Naive thymus-derived CD4-positive, alpha-beta T cell (primary cell): ENCODE measurements around the gene CLEC3B. TPM values are rescaled to one million over a fixed set of nuclear protein-coding genes. Genes with fewer than 3 reads are reported as not detected.
"Not testable (repeated sequence)": the region's sequence is repeated elsewhere in the genome, so short reads cannot be mapped to it uniquely, and the experiment has no call there.

Source experiments
- ATAC-seq: fragments of 150-1000 bp; cut with Tn5 transposase; 2 replicates; pipeline ENCODE4 v1.10.0; 2021; ENCODE audit warnings: mild to moderate bottlenecking, moderate library complexity
- CTCF ChIA-PET: fragments of 350-600 bp; sonication (Branson Sonifier 250); formaldehyde crosslinking; loops from one replicate; lab custom pipeline; 2021; ENCODE audit warnings: antibody characterized with exemption; lab: Charles Lee
- POLR2A ChIA-PET: fragments of 350-600 bp; sonication (Branson Sonifier 250); formaldehyde crosslinking; loops from one replicate; lab custom pipeline; 2021; ENCODE audit warnings: antibody characterized with exemption, inconsistent platforms; lab: Charles Lee
- DNase-seq, 9 donors: peaks; one replicate each; pipeline versions ENCODE4 v3.0.0 to v3.0.0-alpha.2; 2020 to 2022; ENCODE audit warnings: mixed read lengths in 1 of 9
- H3K27ac ChIP-seq: one replicate; pipeline ENCODE4 v1.7.0; 2013; ENCODE audit warnings: mild to moderate bottlenecking, low read depth, low read length, moderate library complexity
- H3K27me3 ChIP-seq, 2 donors: one replicate each; pipeline ENCODE4 v1.7.0; 2013; ENCODE audit warnings: low read length in 2 of 2, mild to moderate bottlenecking in 2 of 2, moderate library complexity in 2 of 2; ENCODE audit not compliant: control insufficient read depth in 2 of 2, insufficient read depth in 2 of 2
- H3K36me3 ChIP-seq, 3 experiments: 1 replicate in 2 of 3; 2 replicates in 1 of 3; pipeline ENCODE4 v1.7.0; 2013; ENCODE audit warnings: low read length in 3 of 3, mild to moderate bottlenecking in 3 of 3, moderate library complexity in 1 of 3; ENCODE audit not compliant: insufficient read depth in 3 of 3, control insufficient read depth in 2 of 3
- H3K4me1 ChIP-seq, 2 donors: one replicate each; pipeline ENCODE4 v1.7.0; 2013; ENCODE audit warnings: low read length in 2 of 2, mild to moderate bottlenecking in 2 of 2, moderate library complexity in 1 of 2; ENCODE audit not compliant: control insufficient read depth in 2 of 2, insufficient read depth in 2 of 2
- H3K4me3 ChIP-seq: 2 replicates; pipeline ENCODE4 v1.7.0; 2013; ENCODE audit warnings: mild to moderate bottlenecking, low read length
- H3K9me3 ChIP-seq, 3 experiments: 1 replicate in 2 of 3; 2 replicates in 1 of 3; pipeline ENCODE4 v1.7.0; 2013; ENCODE audit warnings: low read length in 3 of 3; ENCODE audit not compliant: control insufficient read depth in 2 of 3
- H3K27ac Mint-ChIP-seq, 9 donors: one replicate each; pipeline ENCODE4 v1.8.0; 2020 to 2022; ENCODE audit warnings: mixed read lengths in 9 of 9, mild to moderate bottlenecking in 8 of 9, moderate library complexity in 5 of 9, inconsistent platforms in 2 of 9
- H3K27me3 Mint-ChIP-seq, 5 donors: one replicate each; pipeline ENCODE4 v1.8.0; 2021 to 2022; ENCODE audit warnings: mixed read lengths in 5 of 5, mild to moderate bottlenecking in 1 of 5
- H3K36me3 Mint-ChIP-seq, 5 donors: one replicate each; pipeline ENCODE4 v1.8.0; 2020 to 2022; ENCODE audit warnings: mixed read lengths in 5 of 5, mild to moderate bottlenecking in 3 of 5, inconsistent platforms in 1 of 5
- H3K4me1 Mint-ChIP-seq, 7 donors: one replicate each; pipeline ENCODE4 v1.8.0; 2020 to 2022; ENCODE audit warnings: mixed read lengths in 7 of 7, mild to moderate bottlenecking in 3 of 7, inconsistent platforms in 1 of 7
- H3K4me3 Mint-ChIP-seq, 10 donors: one replicate each; pipeline ENCODE4 v1.8.0; 2020 to 2022; ENCODE audit warnings: mild to moderate bottlenecking in 10 of 10, mixed read lengths in 10 of 10, moderate library complexity in 6 of 10, inconsistent platforms in 2 of 10
- H3K9me3 Mint-ChIP-seq, 11 donors: one replicate each; pipeline ENCODE4 v1.8.0; 2020 to 2022; ENCODE audit warnings: mixed read lengths in 11 of 11, mild to moderate bottlenecking in 4 of 11, inconsistent platforms in 1 of 11, moderate library complexity in 1 of 11
- intact Hi-C, 2 donors: fragments of 100-400 bp; cut with micrococcal nuclease; formaldehyde crosslinking; loops; one replicate each; pipeline ENCODE4 v1.15.1; 2023
- polyA plus RNA-seq, 2 donors: library from polyadenylated mRNA; unstranded; fragments of 300-500 nt; fragmentation: Illumina TruSeq; gene quantifications; one replicate each; pipeline ENCODE4 v1.2.3, GENCODE V29; 2021
- total RNA-seq, 6 experiments: library from RNA in 5 of 6; stranded (reverse) in 5 of 6; gene quantifications; 1 replicate in 5 of 6; 2 replicates in 1 of 6; pipeline ENCODE4 v1.2.3 and lab custom pipeline; 2021 to 2026

The CLEC3B gene
- total and polyA plus RNA-seq, 7 experiments from 2014 or later = 0.45 to 1.8 (median 0.75) TPM; not detected in 2

GRCh38 chr3:45042162-45042561 lies 16.1 kb downstream of the CLEC3B start:
- CTCF ChIA-PET = interaction anchor here (0.9 to 17.3 kb wide), 8 partner anchors 13 to 618 kb away, joined by 3 to 379 read pairs (median 5); no protein-coding TSS in a partner anchor

GRCh38 chr3:45043728-45044299 lies 17.7 kb downstream of the CLEC3B start:
- no peaks in the 10 kb centered on the region for H3K36me3 ChIP-seq
- Mint-ChIP-seq H3K27me3 (peaks cover 4 to 36% (median 11%) of the 10 kb centered on the region in 5 donors), H3K4me3 (no peak overlapping the region), H3K36me3 (no peaks in the 10 kb centered on the region), H3K9me3 (no peaks in the 10 kb centered on the region), H3K4me1 (peaks cover 2 to 24% (median 23%) of the 10 kb centered on the region in 7 donors), H3K27ac (no peak overlapping the region)
- H3K27me3 ChIP-seq = no peaks in the 10 kb centered on the region
- DNase-seq = no peak
- H3K4me3 ChIP-seq = no peak overlapping the region
- intact Hi-C loops = loop anchor here in 1 of 2 donors (5.0 kb wide), 2 partner anchors 63 to 298 kb away; no protein-coding TSS in a partner anchor
- peaks cover 0 to 15% of the 10 kb centered on the region in 2 donors for H3K4me1 ChIP-seq
- no peak for ATAC-seq
- H3K27ac ChIP-seq = no peak overlapping the region
- H3K9me3 ChIP-seq = no peaks in the 10 kb centered on the region
- ChIA-PET CTCF (interaction anchor here (1.2 to 17.3 kb wide), 4 partner anchors 12 to 613 kb away, joined by 4 to 379 read pairs (median 5); no protein-coding TSS in a partner anchor), POLR2A (no interaction called here)

More at GRCh38 chr3:45042162-45042561, 16.1 kb downstream of the CLEC3B start:
- Mint-ChIP-seq H3K27me3 (peaks cover 0 to 31% (median 4%) of the 10 kb centered on the region in 5 donors), H3K4me3 (peak overlapping the region in 2 of 10 donors; percentile 4 to 35), H3K36me3 (no peaks in the 10 kb centered on the region), H3K4me1 (peaks cover 2 to 34% (median 27%) of the 10 kb centered on the region in 7 donors), H3K9me3 (no peaks in the 10 kb centered on the region), H3K27ac (peak overlapping the region in 1 of 9 donors; percentile 21)
- H3K4me1 ChIP-seq = peaks cover 0 to 15% of the 10 kb centered on the region in 2 donors
- no peak for ATAC-seq
- intact Hi-C loops = loop anchor here in 1 of 2 donors (5.0 kb wide), 2 partner anchors 65 to 300 kb away; no protein-coding TSS in a partner anchor
- no peaks in the 10 kb centered on the region for H3K9me3 ChIP-seq
- no peaks in the 10 kb centered on the region for H3K27me3 ChIP-seq
- no peak for DNase-seq
- POLR2A ChIA-PET = interaction anchor here (0.6 to 3.2 kb wide), 3 partner anchors 68 to 172 kb away, joined by 3 to 17 read pairs (median 3); no protein-coding TSS in a partner anchor
- no peak overlapping the region for H3K4me3 ChIP-seq
- no peaks in the 10 kb centered on the region for H3K36me3 ChIP-seq
- H3K27ac ChIP-seq = no peak overlapping the region

GRCh38 chr3:45048244-45048643 lies 22.1 kb downstream of the CLEC3B start:
- no peaks in the 10 kb centered on the region for H3K36me3 Mint-ChIP-seq
- H3K36me3 ChIP-seq = no peaks in the 10 kb centered on the region
- H3K9me3 Mint-ChIP-seq = peaks cover 0 to 2% (median 0%) of the 10 kb centered on the region in 11 donors
- DNase-seq = no peak
- no peaks in the 10 kb centered on the region for H3K9me3 ChIP-seq
- H3K4me1 Mint-ChIP-seq = no peaks in the 10 kb centered on the region
- no peak overlapping the region for H3K4me3 ChIP-seq
- H3K27ac ChIP-seq = no peak overlapping the region
- ChIA-PET CTCF (interaction anchor here (17.3 kb wide), 1 partner anchor 161 kb away, joined by 379 read pairs; no protein-coding TSS in a partner anchor), POLR2A (interaction anchor here (0.5 to 0.7 kb wide), 2 partner anchors 113 to 353 kb away, joined by 3 to 6 read pairs; no protein-coding TSS in a partner anchor)
- intact Hi-C loops = no loop called here
- no peaks in the 10 kb centered on the region for H3K4me1 ChIP-seq
- H3K27ac Mint-ChIP-seq = no peak overlapping the region
- H3K27me3 Mint-ChIP-seq = peaks cover 12 to 45% (median 20%) of the 10 kb centered on the region in 5 donors
- no peaks in the 10 kb centered on the region for H3K27me3 ChIP-seq
- ATAC-seq = no peak
- H3K4me3 Mint-ChIP-seq = no peak overlapping the region

GRCh38 chr3:45049807-45050206 lies 23.7 kb downstream of the CLEC3B start:
- H3K4me3 Mint-ChIP-seq = no peak overlapping the region
- Histone ChIP-seq H3K4me3 (no peak overlapping the region), H3K4me1 (no peaks in the 10 kb centered on the region), H3K27me3 (no peaks in the 10 kb centered on the region), H3K36me3 (no peaks in the 10 kb centered on the region), H3K9me3 (no peaks in the 10 kb centered on the region), H3K27ac (no peak overlapping the region)
- DNase-seq = no peak
- intact Hi-C loops = no loop called here
- H3K27me3 Mint-ChIP-seq = peaks cover 12 to 45% (median 20%) of the 10 kb centered on the region in 5 donors
- H3K4me1 Mint-ChIP-seq = peaks cover 0 to 14% (median 0%) of the 10 kb centered on the region in 7 donors
- ATAC-seq = no peak
- no peaks in the 10 kb centered on the region for H3K36me3 Mint-ChIP-seq
- no peak overlapping the region for H3K27ac Mint-ChIP-seq
- ChIA-PET POLR2A (no interaction called here), CTCF (interaction anchor here (0.6 to 1.0 kb wide), 2 partner anchors 9 to 97 kb away, joined by 3 read pairs; no protein-coding TSS in a partner anchor)
- peaks cover 0 to 2% (median 0%) of the 10 kb centered on the region in 11 donors for H3K9me3 Mint-ChIP-seq

- Histone ChIP-seq H3K4me3 (no peak overlapping the region), H3K36me3 (no peaks in the 10 kb centered on the region), H3K9me3 (no peaks in the 10 kb centered on the region), H3K27ac (no peak overlapping the region), H3K27me3 (no peaks in the 10 kb centered on the region), H3K4me1 (no peaks in the 10 kb centered on the region)
- intact Hi-C loops = no loop called here
- peaks cover 0 to 20% (median 0%) of the 10 kb centered on the region in 7 donors for H3K4me1 Mint-ChIP-seq
- ATAC-seq (no peak), DNase-seq (no peak)
- POLR2A ChIA-PET = no interaction called here
- CTCF ChIA-PET = interaction anchor here (2.3 kb wide), 1 partner anchor 158 kb away, joined by 6 read pairs; no protein-coding TSS in a partner anchor
- peaks cover 9 to 35% (median 17%) of the 10 kb centered on the region in 5 donors for H3K27me3 Mint-ChIP-seq
- no peaks in the 10 kb centered on the region for H3K36me3 Mint-ChIP-seq
- peaks cover 0 to 2% (median 0%) of the 10 kb centered on the region in 11 donors for H3K9me3 Mint-ChIP-seq
- H3K27ac Mint-ChIP-seq = peak overlapping the region in 1 of 9 donors; percentile 82
- H3K4me3 Mint-ChIP-seq = no peak overlapping the region
Observed at GRCh38 chr3:45051685-45052084, 25.6 kb downstream of the CLEC3B start.

- not testable (repeated sequence) for H3K27ac ChIP-seq, DNase-seq, H3K27me3 ChIP-seq, H3K36me3 Mint-ChIP-seq, H3K9me3 ChIP-seq, H3K36me3 ChIP-seq, ATAC-seq, H3K4me1 ChIP-seq, H3K9me3 Mint-ChIP-seq, H3K4me3 ChIP-seq
- CTCF ChIA-PET = interaction anchor here (1.8 kb wide), 1 partner anchor 13 kb away, joined by 5 read pairs; no protein-coding TSS in a partner anchor
- Mint-ChIP-seq H3K27ac (peak overlapping the region in 1 of 9 donors; percentile 26), H3K27me3 (peaks cover 9 to 25% (median 13%) of the 10 kb centered on the region in 5 donors), H3K4me1 (peaks cover 0 to 30% (median 0%) of the 10 kb centered on the region in 7 donors), H3K4me3 (peak overlapping the region in 1 of 10 donors; percentile 13)
- POLR2A ChIA-PET = interaction anchor here (0.7 kb wide), 1 partner anchor 15 kb away, joined by 4 read pairs; no protein-coding TSS in a partner anchor
- intact Hi-C loops = loop anchor here in 1 of 2 donors (2.0 kb wide), 1 partner anchor 13 kb away; no protein-coding TSS in a partner anchor
Observed at GRCh38 chr3:45053805-45054195, 27.7 kb downstream of the CLEC3B start.
